ENCODE data around the gene TRIM31. TPM values are rescaled to one million over a fixed set of nuclear protein-coding genes. Genes with fewer than 3 reads are reported as not detected.

Gene TRIM31
- total RNA-seq, 1 donor from 2014 or later: not detected

DNA sequence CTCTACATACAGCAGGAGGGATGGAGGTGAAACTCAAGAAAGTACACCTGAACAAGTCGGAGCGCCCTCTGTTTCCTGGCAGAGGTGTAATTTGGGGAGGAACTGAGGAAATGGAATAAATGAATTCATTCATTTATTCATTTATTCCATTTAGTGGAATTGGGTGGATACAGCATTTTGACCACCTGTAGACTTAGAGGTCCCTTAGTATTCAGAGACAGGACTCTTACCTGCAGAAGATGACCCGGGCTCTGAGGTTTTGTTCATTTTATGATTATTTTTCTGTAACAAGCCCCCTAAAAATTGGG lies 9.1 kb downstream of the TRIM31 start:
- intact Hi-C loops (cut with DNase I): loop anchor here (1.0 to 2.0 kb wide), 5 partner anchors 27 to 293 kb away; partner anchors contain the start of genes POLR1H and TRIM26
- no peak for DNase-seq (ENCODE audit: low spot score in 2 of 2)
- Histone ChIP-seq H3K27ac (no peak overlapping the region), H3K4me3 (peak overlapping the region in 1 of 2 donors; percentile 58), H3K36me3 (no peaks in the 10 kb centered on the region), H3K27me3 (peaks cover 7% of the 10 kb centered on the region), H3K4me1 (peaks cover 7 to 18% of the 10 kb centered on the region in 2 donors), H3K9me3 (no peaks in the 10 kb centered on the region)
- TF ChIP-seq, protein P1, sequence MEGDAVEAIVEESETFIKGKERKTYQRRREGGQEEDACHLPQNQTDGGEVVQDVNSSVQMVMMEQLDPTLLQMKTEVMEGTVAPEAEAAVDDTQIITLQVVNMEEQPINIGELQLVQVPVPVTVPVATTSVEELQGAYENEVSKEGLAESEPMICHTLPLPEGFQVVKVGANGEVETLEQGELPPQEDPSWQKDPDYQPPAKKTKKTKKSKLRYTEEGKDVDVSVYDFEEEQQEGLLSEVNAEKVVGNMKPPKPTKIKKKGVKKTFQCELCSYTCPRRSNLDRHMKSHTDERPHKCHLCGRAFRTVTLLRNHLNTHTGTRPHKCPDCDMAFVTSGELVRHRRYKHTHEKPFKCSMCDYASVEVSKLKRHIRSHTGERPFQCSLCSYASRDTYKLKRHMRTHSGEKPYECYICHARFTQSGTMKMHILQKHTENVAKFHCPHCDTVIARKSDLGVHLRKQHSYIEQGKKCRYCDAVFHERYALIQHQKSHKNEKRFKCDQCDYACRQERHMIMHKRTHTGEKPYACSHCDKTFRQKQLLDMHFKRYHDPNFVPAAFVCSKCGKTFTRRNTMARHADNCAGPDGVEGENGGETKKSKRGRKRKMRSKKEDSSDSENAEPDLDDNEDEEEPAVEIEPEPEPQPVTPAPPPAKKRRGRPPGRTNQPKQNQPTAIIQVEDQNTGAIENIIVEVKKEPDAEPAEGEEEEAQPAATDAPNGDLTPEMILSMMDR (IDR thresholded peaks at IDR 0.05): no peak

DNA sequence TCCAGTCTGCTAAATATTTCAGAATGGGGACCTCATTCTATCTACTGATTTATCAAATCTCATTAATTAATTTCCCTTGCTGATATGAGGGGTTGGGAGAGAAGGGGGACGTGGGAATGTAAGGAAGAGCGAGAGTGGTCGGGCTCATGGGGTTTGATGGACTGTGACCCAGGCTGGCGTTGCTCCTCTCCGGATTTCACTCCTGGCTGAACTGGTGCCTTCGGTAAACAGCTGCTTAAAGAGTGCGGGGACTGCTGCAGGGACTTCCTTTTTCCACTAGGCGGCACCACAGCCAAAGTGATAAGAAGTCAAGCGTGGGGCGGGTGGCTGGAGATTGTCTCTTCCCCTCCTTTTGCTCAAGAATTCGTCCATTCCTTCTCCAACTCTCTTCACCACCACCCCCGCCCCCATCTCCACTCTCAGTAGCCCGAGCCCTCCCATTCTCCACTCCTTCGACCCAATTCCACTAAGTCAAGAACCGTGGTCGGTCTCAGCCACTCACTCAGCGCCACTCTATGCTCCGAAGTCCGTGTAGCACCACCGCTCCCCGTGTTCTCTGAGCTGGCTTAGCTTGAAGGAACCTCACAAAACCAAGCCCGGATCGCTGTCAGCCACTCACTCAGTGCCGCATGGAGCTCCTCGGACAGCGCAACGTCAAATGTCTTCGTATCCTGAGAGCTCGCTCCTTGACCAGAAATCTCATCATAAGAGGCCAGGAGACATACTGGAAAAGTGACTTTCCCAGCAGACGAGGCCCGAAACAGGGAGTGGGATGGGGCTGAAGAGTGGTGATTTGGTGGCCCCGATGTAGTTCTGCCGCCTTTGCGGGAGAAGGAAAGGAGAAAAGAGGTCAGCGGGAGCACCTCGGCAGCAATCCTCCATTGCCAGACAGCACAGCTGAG lies 9.7 kb downstream of the TRIM31 start:
- Histone ChIP-seq H3K9me3 (no peaks in the 10 kb centered on the region), H3K4me3 (peak overlapping the region; percentile 53 to 58), H3K27me3 (peaks cover 12% of the 10 kb centered on the region), H3K4me1 (peaks cover 7 to 18% of the 10 kb centered on the region in 2 donors), H3K27ac (peak overlapping the region; percentile 60), H3K36me3 (no peaks in the 10 kb centered on the region)
- DNase-seq (ENCODE audit: low spot score in 2 of 2): peak; percentile 32 to 94
- intact Hi-C loops (cut with DNase I): loop anchor here (1.0 to 2.0 kb wide), 5 partner anchors 28 to 294 kb away; partner anchors contain the start of genes POLR1H and TRIM26
- TF ChIP-seq, protein P1 (IDR thresholded peaks at IDR 0.05): peak; percentile 80 to 92 (median 88)

DNA sequence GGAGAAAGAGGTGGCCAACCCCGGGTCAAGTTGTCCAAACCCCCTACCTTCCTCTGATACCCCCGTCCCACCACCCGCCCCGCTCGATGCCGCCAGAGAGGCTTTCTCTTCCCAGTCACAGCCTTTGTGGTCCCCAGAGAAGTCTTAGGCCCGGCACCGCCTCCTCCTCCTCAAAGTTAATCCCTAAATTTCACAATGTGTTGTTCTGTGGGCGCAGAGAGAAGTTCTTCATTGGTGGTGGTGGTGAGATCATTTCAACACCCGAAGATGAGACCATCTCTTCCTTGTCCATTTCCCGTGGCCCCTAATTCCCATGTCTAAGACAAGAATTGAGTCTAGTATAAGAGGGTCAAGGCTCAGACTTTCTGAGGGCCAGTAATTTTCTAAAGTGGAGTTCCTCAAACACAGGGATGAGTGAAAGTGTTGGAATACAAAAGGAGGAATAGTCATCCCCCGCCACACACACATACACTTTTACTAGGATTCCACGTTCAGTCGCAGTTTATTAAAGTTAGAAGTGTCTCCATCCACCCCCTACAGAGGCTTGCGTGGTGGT lies 10.4 kb downstream of the TRIM31 start:
- TF ChIP-seq, protein P1 (IDR thresholded peaks at IDR 0.05): no peak
- H3K27ac ChIP-seq: peak overlapping the region; percentile 60
- no peaks in the 10 kb centered on the region for H3K9me3 ChIP-seq
- peak in 1 of 2 donors; percentile 77 for DNase-seq (ENCODE audit: low spot score in 2 of 2)
- intact Hi-C loops (cut with DNase I): loop anchor here (2.0 kb wide), 4 partner anchors 42 to 294 kb away; partner anchors contain the start of genes POLR1H and TRIM26
- no peaks in the 10 kb centered on the region for H3K36me3 ChIP-seq
- peaks cover 16% of the 10 kb centered on the region for H3K27me3 ChIP-seq
- H3K4me1 ChIP-seq: peaks cover 7 to 18% of the 10 kb centered on the region in 2 donors
- H3K4me3 ChIP-seq: peak overlapping the region; percentile 49 to 58

DNA sequence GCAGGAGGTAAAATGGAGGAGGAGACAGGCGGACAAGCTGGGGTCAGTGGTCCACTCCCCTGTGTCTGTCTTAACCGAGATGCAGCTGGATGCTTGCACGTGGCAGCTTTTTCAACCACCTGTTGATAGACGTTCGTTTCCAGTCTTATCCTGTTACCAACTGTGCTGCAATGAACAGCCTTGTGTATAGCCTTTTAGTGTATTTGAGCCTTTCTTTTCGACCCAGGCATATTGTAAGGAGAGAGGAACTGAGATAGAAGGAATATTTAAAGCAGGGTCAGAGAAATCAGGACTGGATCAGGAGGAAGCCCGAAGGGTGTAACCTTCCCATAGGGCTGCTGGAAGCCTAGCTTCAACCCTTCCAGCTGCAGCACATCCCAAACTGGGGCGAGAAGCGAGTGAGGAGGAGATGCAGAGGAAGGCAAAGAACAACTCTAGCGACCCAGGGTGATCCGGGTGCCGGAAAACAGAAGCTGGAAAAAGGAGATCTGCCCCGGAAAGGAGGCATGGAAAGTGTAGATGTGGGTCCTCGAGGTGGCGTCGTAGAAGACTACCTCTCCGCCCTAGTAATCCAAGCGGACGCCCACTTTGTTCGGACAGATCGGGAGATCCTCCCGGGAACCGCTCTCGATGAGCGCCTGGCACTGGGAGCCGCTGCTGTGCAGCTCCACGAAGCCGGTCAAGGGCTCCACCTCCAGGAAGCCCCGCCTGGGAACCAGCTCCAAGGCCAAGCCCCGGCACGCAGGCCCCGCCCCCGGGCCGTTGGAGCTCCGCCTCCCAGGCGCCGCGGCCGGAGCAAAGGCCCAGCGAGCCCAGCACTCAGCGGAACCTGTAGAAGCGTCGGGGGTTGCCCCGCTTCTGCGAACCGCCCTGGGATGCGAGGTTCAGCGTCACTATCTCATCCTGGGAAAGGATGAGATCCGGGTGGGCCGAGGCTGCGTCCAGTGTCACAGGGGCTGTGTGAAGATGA lies 11.2 kb downstream of the TRIM31 start:
- TF ChIP-seq, protein P1 (IDR thresholded peaks at IDR 0.05): peak in 1 of 3 experiments; percentile 19
- H3K4me1 ChIP-seq: peaks cover 7 to 18% of the 10 kb centered on the region in 2 donors
- DNase-seq (ENCODE audit: low spot score in 2 of 2): peak; percentile 64 to 88
- H3K27ac ChIP-seq: peak overlapping the region; percentile 60
- H3K4me3 ChIP-seq: peak overlapping the region; percentile 49 to 58
- no peaks in the 10 kb centered on the region for H3K9me3 ChIP-seq
- peaks cover 16% of the 10 kb centered on the region for H3K27me3 ChIP-seq
- no peaks in the 10 kb centered on the region for H3K36me3 ChIP-seq
- intact Hi-C loops (cut with DNase I): loop anchor here (2.0 kb wide), 4 partner anchors 41 to 295 kb away; partner anchors contain the start of genes POLR1H and TRIM26

Data from ascending aorta (tissue), 2 donors.